Lung (tissue), 12 donors: ENCODE data around the gene HNRNPM. TPM values are rescaled to one million over a fixed set of nuclear protein-coding genes. Genes with fewer than 3 reads are reported as not detected.

ENCODE experiments used
- ATAC-seq: fragments of 200-7000 bp; cut with Tn5 transposase; one replicate; pipeline ENCODE4 v1.9.1; 2020; ENCODE audit warnings: moderate number of reproducible peaks; ENCODE audit not compliant: insufficient read depth, low FRiP score
- DNase-seq, 3 donors: peaks; one replicate each; pipeline ENCODE4 v3.0.0-alpha.2; 2013 to 2017
- H3K27ac ChIP-seq, 2 donors: one replicate each; pipeline ENCODE4 v1.5.1; 2013; ENCODE audit warnings: mild to moderate bottlenecking in 2 of 2, moderate library complexity in 2 of 2, control low read depth in 1 of 2, inconsistent platforms in 1 of 2, low read depth in 1 of 2, low read length in 1 of 2
- H3K27me3 ChIP-seq, 3 donors: one replicate each; pipeline ENCODE4 v1.5.1; 2013; ENCODE audit warnings: low read length in 2 of 3; ENCODE audit not compliant: control insufficient read depth in 3 of 3, insufficient read depth in 3 of 3
- H3K36me3 ChIP-seq, 4 donors: one replicate each; pipeline ENCODE4 v1.5.1; 2013; ENCODE audit warnings: low read length in 4 of 4, mild to moderate bottlenecking in 1 of 4, moderate library complexity in 1 of 4; ENCODE audit not compliant: control insufficient read depth in 4 of 4, insufficient read depth in 4 of 4
- H3K4me1 ChIP-seq, 5 donors: one replicate each; pipeline ENCODE4 v1.5.1; 2013; ENCODE audit warnings: low read length in 5 of 5, mild to moderate bottlenecking in 2 of 5, moderate library complexity in 1 of 5; ENCODE audit not compliant: control insufficient read depth in 5 of 5, insufficient read depth in 5 of 5
- H3K4me3 ChIP-seq: one replicate; pipeline ENCODE4 v1.5.1; 2013; ENCODE audit warnings: mild to moderate bottlenecking, control low read depth, moderate library complexity
- H3K9ac ChIP-seq, 2 donors: one replicate each; pipeline ENCODE4 v1.5.1; 2013; ENCODE audit warnings: low read length in 2 of 2, control low read depth in 1 of 2; ENCODE audit not compliant: insufficient read depth in 1 of 2
- H3K9me3 ChIP-seq, 4 donors: one replicate each; pipeline ENCODE4 v1.5.1; 2013; ENCODE audit warnings: low read length in 3 of 4, mild to moderate bottlenecking in 1 of 4, moderate library complexity in 1 of 4; ENCODE audit not compliant: control insufficient read depth in 4 of 4, insufficient read depth in 3 of 4
- CTCF ChIP-seq: IDR thresholded peaks from 2 replicates; pipeline ENCODE4 v1.5.1; 2012; ENCODE audit warnings: mild to moderate bottlenecking; ENCODE audit errors: control extremely low read depth, extremely low read depth
- WGBS, 2 donors: extraction: QIAGEN DNeasy Blood & Tissue Kit; methylation state at CpG; one replicate each; pipeline ENCODE4 v1.1.7; 2013; 5-methylcytosine and 5-hydroxymethylcytosine counted together
- polyA plus RNA-seq, 2 donors: library from polyadenylated mRNA; stranded (reverse); fragments of 200-250 nt; gene quantifications; one replicate each; pipeline ENCODE4 v1.2.1, GENCODE V29; 2013
- total RNA-seq, 2 donors: library from RNA; depleted of rRNA in 1 of 2; stranded (reverse); fragments of >200 nt in 1 of 2; gene quantifications; one replicate each; pipeline ENCODE4 v1.2.1, GENCODE V29; 2014 to 2021
- donor health status: control.
- donor health status: control.
- donor health status: Bipolar disorder and iron deficiency.
- donor health status: healthy.
- donor health status: DM: yes; HTN: yes; CAD: no.

The HNRNPM gene
- total and polyA plus RNA-seq, 4 donors, result 53.7 to 243 (median 164) TPM

DNA sequence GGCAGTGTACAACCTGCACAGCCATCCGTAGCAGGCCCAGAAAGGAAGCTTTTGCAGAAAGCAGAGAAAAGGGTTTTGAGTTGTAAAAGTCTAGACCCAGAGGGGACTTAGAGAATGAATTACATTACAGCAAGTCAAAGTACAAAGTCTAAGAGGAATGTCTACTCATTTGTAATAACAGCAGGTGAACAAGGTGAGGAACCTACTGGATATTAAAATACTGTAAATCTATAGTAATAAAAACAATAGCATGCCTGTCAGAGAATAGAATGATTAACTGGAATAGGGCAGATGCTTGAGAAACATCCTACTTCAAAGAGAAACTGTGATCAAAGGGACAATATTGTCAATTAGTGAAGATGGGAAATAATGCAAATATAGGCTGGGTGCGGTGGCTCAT, 87.5 kb downstream of the HNRNPM start:
- H3K36me3 ChIP-seq, result peaks cover 0 to 18% (median 4%) of the 10 kb centered on the region in 4 donors
- DNase-seq (no peak), ATAC-seq (no peak)
- H3K4me1 ChIP-seq, result peaks cover 0 to 2% (median 0%) of the 10 kb centered on the region in 5 donors
- no peaks in the 10 kb centered on the region for H3K9me3 ChIP-seq
- no peak overlapping the region for H3K27ac ChIP-seq
- H3K27me3 ChIP-seq, result no peaks in the 10 kb centered on the region
- no peak for TF ChIP-seq CTCF
- no peak overlapping the region for H3K4me3 ChIP-seq
- 87 to 90% methylated on average over 2 of the region's 2 CpGs for WGBS, 2 donors
- no peak overlapping the region for H3K9ac ChIP-seq

DNA sequence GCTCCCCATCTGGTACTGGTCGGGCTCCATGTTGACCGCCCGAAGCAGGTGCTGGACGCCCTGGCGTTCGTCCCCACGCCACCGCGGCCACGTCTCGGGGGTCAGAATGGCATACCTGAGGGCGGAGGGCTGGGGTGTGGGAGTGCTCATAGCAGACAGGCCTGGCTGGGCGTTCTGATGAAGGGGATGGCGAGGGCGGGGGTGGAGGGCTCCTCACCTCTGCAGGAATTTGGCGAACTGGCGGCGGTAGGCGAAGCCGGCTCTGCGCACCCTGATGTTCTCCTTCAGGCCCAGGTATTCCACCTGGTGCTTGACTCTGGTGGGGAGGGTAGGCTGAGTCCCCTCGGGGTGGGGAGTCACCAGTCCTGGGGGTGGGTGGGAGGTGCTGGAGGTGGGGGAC, 91.5 kb downstream of the HNRNPM start:
- Histone ChIP-seq H3K4me3 (no peak overlapping the region), H3K4me1 (no peaks in the 10 kb centered on the region), H3K9ac (no peak overlapping the region), H3K27me3 (no peaks in the 10 kb centered on the region), H3K27ac (no peak overlapping the region), H3K9me3 (no peaks in the 10 kb centered on the region), H3K36me3 (peaks cover 0 to 1% (median 0%) of the 10 kb centered on the region in 4 donors)
- ATAC-seq (no peak), DNase-seq (no peak)
- 73 to 95% methylated on average over 22 of the region's 22 CpGs for WGBS, 2 donors
- no peak for TF ChIP-seq CTCF

- peaks cover 0 to 6% (median 0%) of the 10 kb centered on the region in 4 donors for H3K36me3 ChIP-seq
- ATAC-seq (no peak), DNase-seq (no peak)
- TF ChIP-seq CTCF, result no peak
- H3K9me3 ChIP-seq, result no peaks in the 10 kb centered on the region
- no peak overlapping the region for H3K4me3 ChIP-seq
- H3K4me1 ChIP-seq, result no peaks in the 10 kb centered on the region
- no peak overlapping the region for H3K9ac ChIP-seq
- no peak overlapping the region for H3K27ac ChIP-seq
- no peaks in the 10 kb centered on the region for H3K27me3 ChIP-seq
- 91% methylated on average over 3 of the region's 3 CpGs for WGBS, 2 donors
Observed at GRCh38 chr19:8537099-8537498, 92.3 kb downstream of the HNRNPM start.

Other genes with a start within 250 kb of the HNRNPM start
- 10 to 100 TPM; 65.1 to 67.8 TPM for gene CERS4, start 235.6 kb upstream of the HNRNPM start, total RNA-seq
- 10 to 100 TPM; 30.7 to 43.6 TPM for gene CERS4, start 235.6 kb upstream of the HNRNPM start, polyA plus RNA-seq
- gene CD320, start 136.6 kb upstream of the HNRNPM start, total RNA-seq, result 10 to 100 TPM; 19.1 to 53.8 TPM
- 10 to 100 TPM; 38.6 to 55.6 TPM for gene CD320, start 136.6 kb upstream of the HNRNPM start, polyA plus RNA-seq
- 10 to 100 TPM; 10.6 to 54.1 TPM for gene NDUFA7, start 123.6 kb upstream of the HNRNPM start, total RNA-seq
- gene NDUFA7, start 123.6 kb upstream of the HNRNPM start, polyA plus RNA-seq, result 100 to 1,000 TPM; 119 to 239 TPM
- 1,000 to 10,000 TPM in 1 of 2 donors, 100 to 1,000 TPM in 1; 847 to 1,744 TPM for gene RPS28, start 123.5 kb upstream of the HNRNPM start, total RNA-seq
- 1,000 to 10,000 TPM in 1 of 2 donors, 100 to 1,000 TPM in 1; 588 to 1,897 TPM for gene RPS28, start 123.5 kb upstream of the HNRNPM start, polyA plus RNA-seq
- 10 to 100 TPM; 24.2 to 42.3 TPM for gene KANK3, start 101.7 kb upstream of the HNRNPM start, total RNA-seq
- gene KANK3, start 101.7 kb upstream of the HNRNPM start, polyA plus RNA-seq, result 10 to 100 TPM; 24.0 to 29.1 TPM
- 10 to 100 TPM in 1 of 2 donors, 1 to 10 TPM in 1; 4.4 to 14.8 TPM for gene ANGPTL4, start 80.8 kb upstream of the HNRNPM start, total RNA-seq
- gene ANGPTL4, start 80.8 kb upstream of the HNRNPM start, polyA plus RNA-seq, result 10 to 100 TPM; 10.5 to 96.3 TPM
- gene RAB11B, start 54.6 kb upstream of the HNRNPM start, total RNA-seq, result 100 to 1,000 TPM; 139 to 148 TPM
- 100 to 1,000 TPM in 1 of 2 donors, 10 to 100 TPM in 1; 91.1 to 104 TPM for gene RAB11B, start 54.6 kb upstream of the HNRNPM start, polyA plus RNA-seq
- gene MARCHF2, start 31.7 kb upstream of the HNRNPM start, total RNA-seq, result 10 to 100 TPM; 26.7 to 62.1 TPM
- 10 to 100 TPM; 33.6 to 81.5 TPM for gene MARCHF2, start 31.7 kb upstream of the HNRNPM start, polyA plus RNA-seq
- gene PRAM1, start 57.7 kb downstream of the HNRNPM start, total RNA-seq, result 10 to 100 TPM in 1 of 2 donors, 1 to 10 TPM in 1; 8.2 to 18.8 TPM
- 10 to 100 TPM; 21.3 to 22.8 TPM for gene PRAM1, start 57.7 kb downstream of the HNRNPM start, polyA plus RNA-seq
- 10 to 100 TPM; 17.7 to 35.7 TPM for gene ZNF414, start 69.2 kb downstream of the HNRNPM start, total RNA-seq
- 10 to 100 TPM; 26.2 to 32.8 TPM for gene ZNF414, start 69.2 kb downstream of the HNRNPM start, polyA plus RNA-seq
- gene MYO1F, start 132.5 kb downstream of the HNRNPM start, total RNA-seq, result 100 to 1,000 TPM in 1 of 2 donors, 10 to 100 TPM in 1; 23.4 to 100 TPM
- gene MYO1F, start 132.5 kb downstream of the HNRNPM start, polyA plus RNA-seq, result 100 to 1,000 TPM in 1 of 2 donors, 10 to 100 TPM in 1; 46.1 to 127 TPM
- gene ADAMTS10, start 165.7 kb downstream of the HNRNPM start, total RNA-seq, result 10 to 100 TPM; 13.1 to 44.1 TPM
- 10 to 100 TPM in 1 of 2 donors, 1 to 10 TPM in 1; 9.1 to 17.5 TPM for gene ADAMTS10, start 165.7 kb downstream of the HNRNPM start, polyA plus RNA-seq
- gene NFILZ, start 185.7 kb downstream of the HNRNPM start, total RNA-seq, result not detected
- gene NFILZ, start 185.7 kb downstream of the HNRNPM start, polyA plus RNA-seq, result not detected